ENCODE results near the gene ARSA.
"Not testable (repeated sequence)": the region's sequence is repeated elsewhere in the genome, so short reads cannot be mapped to it uniquely, and the experiment has no call there.

The ARSA gene

DNA sequence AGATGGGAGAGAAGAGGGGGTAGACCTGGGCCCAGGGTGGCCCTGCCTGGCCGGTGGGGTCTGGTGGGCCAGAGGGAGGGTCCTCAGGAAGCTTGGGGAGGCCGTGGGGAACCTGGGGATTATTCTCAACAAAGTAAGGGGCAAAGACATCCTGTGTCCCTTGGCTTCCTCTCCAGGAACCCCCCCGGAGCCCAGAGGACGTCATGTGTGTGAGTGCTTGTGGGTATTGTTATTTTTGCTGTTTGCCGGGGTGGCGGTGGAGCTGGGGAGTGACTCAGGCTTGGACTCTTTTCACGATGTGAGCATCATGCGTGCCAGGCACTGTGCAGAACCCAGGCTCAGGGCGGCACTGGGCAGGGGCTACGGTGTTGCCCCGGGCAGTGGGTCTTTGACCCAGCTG lies 43.7 kb upstream of the ARSA start:
- Histone ChIP-seq H3K4me1 (ENCODE audit: control insufficient read depth, low read depth, low read length) (peaks cover 5% of the 10 kb centered on the region), H3K27me3 (ENCODE audit: control insufficient read depth, insufficient read depth, low read length) (peaks cover 19% of the 10 kb centered on the region)

GRCh38 chr22:50670914-50671538 lies 43.1 kb upstream of the ARSA start:
- H3K4me1 ChIP-seq (ENCODE audit: control insufficient read depth, low read depth, low read length): peaks cover 5% of the 10 kb centered on the region
- peaks cover 14% of the 10 kb centered on the region for H3K27me3 ChIP-seq (ENCODE audit: control insufficient read depth, insufficient read depth, low read length)
- H3K27ac ChIP-seq (ENCODE audit: low read length): no peak overlapping the region
- no peaks in the 10 kb centered on the region for H3K36me3 ChIP-seq (ENCODE audit: control insufficient read depth, low read depth, low read length)
- no peak overlapping the region for H3K9ac ChIP-seq (ENCODE audit: low read length)
- no peaks in the 10 kb centered on the region for H3K9me3 ChIP-seq (ENCODE audit: control insufficient read depth, low read depth, low read length)
- H3K4me3 ChIP-seq (ENCODE audit: low read length): no peak overlapping the region

More for the DNA sequence above, 43.7 kb upstream of the ARSA start:
- no peak overlapping the region for H3K4me3 ChIP-seq (ENCODE audit: low read length)
- no peak overlapping the region for H3K27ac ChIP-seq (ENCODE audit: low read length)
- H3K9me3 ChIP-seq (ENCODE audit: control insufficient read depth, low read depth, low read length): no peaks in the 10 kb centered on the region
- no peak overlapping the region for H3K9ac ChIP-seq (ENCODE audit: low read length)
- H3K36me3 ChIP-seq (ENCODE audit: control insufficient read depth, low read depth, low read length): no peaks in the 10 kb centered on the region

- H3K9ac ChIP-seq (ENCODE audit: low read length): no peak overlapping the region
- peaks cover 5% of the 10 kb centered on the region for H3K4me1 ChIP-seq (ENCODE audit: control insufficient read depth, low read depth, low read length)
- no peak overlapping the region for H3K27ac ChIP-seq (ENCODE audit: low read length)
- H3K9me3 ChIP-seq (ENCODE audit: control insufficient read depth, low read depth, low read length): no peaks in the 10 kb centered on the region
- H3K27me3 ChIP-seq (ENCODE audit: control insufficient read depth, insufficient read depth, low read length): peaks cover 8% of the 10 kb centered on the region
- no peaks in the 10 kb centered on the region for H3K36me3 ChIP-seq (ENCODE audit: control insufficient read depth, low read depth, low read length)
- no peak overlapping the region for H3K4me3 ChIP-seq (ENCODE audit: low read length)
Measured at GRCh38 chr22:50670513-50670912, 42.6 kb upstream of the ARSA start.

DNA sequence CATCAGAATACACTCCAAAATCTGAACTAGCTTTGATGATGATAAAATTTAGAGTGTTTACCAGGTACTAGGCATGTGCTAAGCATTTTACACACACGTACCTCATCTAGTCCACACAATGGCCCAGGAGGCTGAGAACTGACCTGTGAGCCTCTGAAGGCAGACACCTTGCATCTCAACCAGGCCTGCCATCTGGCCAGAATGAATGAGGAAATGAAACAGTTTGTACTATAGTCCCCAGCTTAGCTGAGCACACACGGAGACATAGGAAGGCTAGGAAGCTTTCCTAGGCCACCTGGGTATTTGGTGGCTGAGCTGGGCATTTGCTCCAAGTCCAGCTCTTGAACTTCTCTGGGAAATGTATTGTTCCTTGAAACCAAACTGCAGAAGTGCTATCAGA lies 37.8 kb upstream of the ARSA start:
- no peak overlapping the region for H3K27ac ChIP-seq (ENCODE audit: low read length)
- no peaks in the 10 kb centered on the region for H3K9me3 ChIP-seq (ENCODE audit: control insufficient read depth, low read depth, low read length)
- H3K4me3 ChIP-seq (ENCODE audit: low read length): no peak overlapping the region
- no peaks in the 10 kb centered on the region for H3K27me3 ChIP-seq (ENCODE audit: control insufficient read depth, insufficient read depth, low read length)
- H3K36me3 ChIP-seq (ENCODE audit: control insufficient read depth, low read depth, low read length): no peaks in the 10 kb centered on the region
- no peaks in the 10 kb centered on the region for H3K4me1 ChIP-seq (ENCODE audit: control insufficient read depth, low read depth, low read length)
- no peak overlapping the region for H3K9ac ChIP-seq (ENCODE audit: low read length)

GRCh38 chr22:50665212-50665611 lies 37.3 kb upstream of the ARSA start:
- H3K27ac ChIP-seq (ENCODE audit: low read length): no peak overlapping the region
- no peaks in the 10 kb centered on the region for H3K9me3 ChIP-seq (ENCODE audit: control insufficient read depth, low read depth, low read length)
- H3K36me3 ChIP-seq (ENCODE audit: control insufficient read depth, low read depth, low read length): no peaks in the 10 kb centered on the region
- no peaks in the 10 kb centered on the region for H3K27me3 ChIP-seq (ENCODE audit: control insufficient read depth, insufficient read depth, low read length)
- H3K4me1 ChIP-seq (ENCODE audit: control insufficient read depth, low read depth, low read length): no peaks in the 10 kb centered on the region
- H3K9ac ChIP-seq (ENCODE audit: low read length): no peak overlapping the region
- no peak overlapping the region for H3K4me3 ChIP-seq (ENCODE audit: low read length)

DNA sequence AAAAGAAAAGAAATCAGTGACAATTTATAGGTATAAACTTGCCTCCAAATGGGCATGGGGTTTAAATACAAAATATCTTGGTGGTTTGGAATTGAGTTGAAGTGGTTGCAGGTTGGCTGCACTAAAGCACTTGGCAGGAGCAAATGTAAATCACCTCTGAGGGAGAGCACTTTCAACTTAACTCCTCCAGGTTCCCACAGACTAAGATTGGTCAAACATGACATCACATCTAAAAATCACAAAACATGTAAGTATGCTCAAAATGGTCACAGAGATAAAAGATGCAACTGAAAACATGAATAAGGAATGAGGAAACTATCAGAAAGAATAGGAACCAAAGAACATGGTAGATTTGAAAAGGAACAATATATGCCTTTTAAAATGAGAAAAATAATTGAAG lies 32.4 kb upstream of the ARSA start:
- Histone ChIP-seq H3K9ac (ENCODE audit: low read length) (no peak overlapping the region), H3K9me3 (ENCODE audit: control insufficient read depth, low read depth, low read length) (no peaks in the 10 kb centered on the region), H3K27me3 (ENCODE audit: control insufficient read depth, insufficient read depth, low read length) (peaks cover 22% of the 10 kb centered on the region), H3K4me3 (ENCODE audit: low read length) (no peak overlapping the region), H3K36me3 (ENCODE audit: control insufficient read depth, low read depth, low read length) (no peaks in the 10 kb centered on the region), H3K27ac (ENCODE audit: low read length) (no peak overlapping the region), H3K4me1 (ENCODE audit: control insufficient read depth, low read depth, low read length) (no peaks in the 10 kb centered on the region)

- H3K9ac ChIP-seq (ENCODE audit: low read length); H3K36me3 ChIP-seq (ENCODE audit: control insufficient read depth, low read depth, low read length); H3K4me1 ChIP-seq (ENCODE audit: control insufficient read depth, low read depth, low read length); H3K9me3 ChIP-seq (ENCODE audit: control insufficient read depth, low read depth, low read length); H3K4me3 ChIP-seq (ENCODE audit: low read length); H3K27ac ChIP-seq (ENCODE audit: low read length): not testable (repeated sequence)
- peaks cover 22% of the 10 kb centered on the region for H3K27me3 ChIP-seq (ENCODE audit: control insufficient read depth, insufficient read depth, low read length)
Measured at GRCh38 chr22:50659711-50660110, 31.8 kb upstream of the ARSA start.

GRCh38 chr22:50657925-50658324 lies 30.0 kb upstream of the ARSA start:
- Histone ChIP-seq H3K4me1 (ENCODE audit: control insufficient read depth, low read depth, low read length) (no peaks in the 10 kb centered on the region), H3K4me3 (ENCODE audit: low read length) (no peak overlapping the region), H3K27me3 (ENCODE audit: control insufficient read depth, insufficient read depth, low read length) (peaks cover 22% of the 10 kb centered on the region), H3K27ac (ENCODE audit: low read length) (no peak overlapping the region), H3K9ac (ENCODE audit: low read length) (no peak overlapping the region), H3K9me3 (ENCODE audit: control insufficient read depth, low read depth, low read length) (no peaks in the 10 kb centered on the region), H3K36me3 (ENCODE audit: control insufficient read depth, low read depth, low read length) (no peaks in the 10 kb centered on the region)

DNA sequence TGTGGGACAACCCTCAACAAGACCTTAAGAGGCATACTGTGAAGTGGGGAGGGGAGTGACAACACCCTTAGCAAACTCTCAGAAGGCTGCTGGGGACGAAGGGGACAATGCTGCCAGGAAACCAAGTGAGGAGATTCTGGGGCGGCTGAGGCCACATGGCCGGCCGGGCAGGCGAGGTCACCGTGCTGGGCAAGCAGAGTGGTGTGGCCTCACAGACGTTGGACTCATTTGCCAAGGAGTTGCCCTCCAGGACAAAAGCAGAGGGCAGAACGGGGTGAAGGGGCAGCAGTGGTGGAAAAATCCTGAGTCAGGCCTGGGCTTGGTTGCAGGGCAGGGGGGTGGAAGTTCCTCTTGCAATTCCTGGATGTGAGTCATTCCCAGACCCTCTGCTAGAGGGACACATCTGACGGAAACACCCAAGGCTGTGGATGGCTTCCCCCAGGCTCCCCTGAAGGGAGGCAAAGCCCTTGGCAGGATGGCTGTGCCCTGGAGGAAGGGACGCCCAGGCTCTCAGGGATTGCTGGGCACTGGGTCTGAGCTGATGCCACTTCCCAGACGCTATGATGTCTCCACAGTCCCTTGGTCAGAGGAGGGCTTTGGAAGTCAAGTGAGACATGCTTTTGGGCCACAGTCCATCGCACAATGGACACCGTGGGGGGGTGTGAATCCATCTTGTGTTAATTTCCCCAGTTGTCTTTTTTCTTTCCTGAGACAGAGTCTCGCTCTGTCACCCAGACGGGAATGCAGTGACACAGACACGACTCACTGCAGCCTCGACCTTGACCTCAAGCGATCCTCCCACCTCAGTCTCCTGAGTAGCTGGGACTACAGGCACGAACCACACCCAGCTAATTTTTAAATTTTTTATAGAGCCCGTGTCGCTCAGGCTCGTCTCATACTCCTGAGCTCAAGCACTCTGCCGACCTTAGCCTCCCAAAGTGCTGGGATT lies 28.4 kb upstream of the ARSA start:
- peaks cover 22% of the 10 kb centered on the region for H3K27me3 ChIP-seq (ENCODE audit: control insufficient read depth, insufficient read depth, low read length)
- no peak overlapping the region for H3K4me3 ChIP-seq (ENCODE audit: low read length)
- H3K4me1 ChIP-seq (ENCODE audit: control insufficient read depth, low read depth, low read length): no peaks in the 10 kb centered on the region
- no peaks in the 10 kb centered on the region for H3K36me3 ChIP-seq (ENCODE audit: control insufficient read depth, low read depth, low read length)
- H3K27ac ChIP-seq (ENCODE audit: low read length): no peak overlapping the region
- H3K9me3 ChIP-seq (ENCODE audit: control insufficient read depth, low read depth, low read length): no peaks in the 10 kb centered on the region
- H3K9ac ChIP-seq (ENCODE audit: low read length): no peak overlapping the region

DNA sequence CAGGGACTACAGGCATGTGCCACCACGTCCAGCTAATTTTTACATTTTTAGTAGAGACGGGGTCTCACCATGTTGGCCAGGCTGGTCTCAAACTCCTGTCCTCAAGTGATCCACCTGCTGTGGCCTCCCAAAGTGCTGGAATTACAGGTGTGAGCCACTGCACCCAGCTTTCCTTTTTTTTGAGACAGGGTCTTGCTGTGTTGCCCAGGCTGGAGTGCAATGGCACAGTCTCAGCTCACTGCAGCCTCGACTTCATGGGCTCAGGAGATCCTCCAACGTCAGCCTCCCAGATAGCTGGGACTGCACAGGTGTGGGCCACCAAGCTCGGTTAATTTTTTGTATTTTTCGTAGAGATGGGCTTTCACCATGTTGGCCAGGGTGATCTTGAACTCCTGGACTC lies 26.7 kb upstream of the ARSA start:
- H3K27ac ChIP-seq (ENCODE audit: low read length); H3K4me1 ChIP-seq (ENCODE audit: control insufficient read depth, low read depth, low read length); H3K9ac ChIP-seq (ENCODE audit: low read length); H3K4me3 ChIP-seq (ENCODE audit: low read length); H3K9me3 ChIP-seq (ENCODE audit: control insufficient read depth, low read depth, low read length); H3K36me3 ChIP-seq (ENCODE audit: control insufficient read depth, low read depth, low read length): not testable (repeated sequence)
- H3K27me3 ChIP-seq (ENCODE audit: control insufficient read depth, insufficient read depth, low read length): peaks cover 22% of the 10 kb centered on the region

DNA sequence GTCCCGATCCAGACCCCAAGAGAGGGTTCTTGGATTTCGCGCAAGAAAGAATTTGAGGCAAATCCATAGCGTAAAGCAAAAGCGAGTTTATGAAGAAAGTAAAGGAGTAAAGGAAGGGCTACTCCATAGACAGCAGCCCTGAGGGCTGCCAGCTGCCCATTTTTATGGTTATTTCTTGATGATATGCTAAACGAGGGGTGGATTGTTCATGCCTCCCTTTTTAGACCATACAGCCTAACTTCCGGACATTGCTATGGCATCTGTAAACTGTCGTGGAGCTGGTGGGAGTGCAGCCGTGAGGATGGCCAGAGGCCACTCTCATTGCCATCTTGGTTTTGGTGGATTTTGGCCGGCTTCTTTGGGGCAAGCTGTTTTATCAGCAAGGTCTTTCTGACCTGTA lies 25.3 kb upstream of the ARSA start:
- Histone ChIP-seq H3K9me3 (ENCODE audit: control insufficient read depth, low read depth, low read length) (peaks cover 4% of the 10 kb centered on the region), H3K9ac (ENCODE audit: low read length) (no peak overlapping the region), H3K36me3 (ENCODE audit: control insufficient read depth, low read depth, low read length) (no peaks in the 10 kb centered on the region), H3K4me3 (ENCODE audit: low read length) (no peak overlapping the region), H3K27ac (ENCODE audit: low read length) (no peak overlapping the region), H3K4me1 (ENCODE audit: control insufficient read depth, low read depth, low read length) (no peaks in the 10 kb centered on the region), H3K27me3 (ENCODE audit: control insufficient read depth, insufficient read depth, low read length) (peaks cover 22% of the 10 kb centered on the region)

DNA sequence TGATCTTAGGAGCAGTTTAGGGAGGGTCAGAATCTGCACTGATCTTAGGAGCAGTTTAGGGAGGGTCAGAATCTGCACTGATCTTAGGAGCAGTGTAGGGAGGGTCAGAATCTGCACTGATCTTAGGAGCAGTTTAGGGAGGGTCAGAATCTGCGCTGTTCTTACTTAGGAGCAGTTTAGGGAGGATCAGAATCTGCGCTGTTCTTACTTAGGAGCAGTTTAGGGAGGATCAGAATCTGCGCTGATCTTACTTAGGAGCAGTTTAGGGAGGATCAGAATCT lies 15.8 kb upstream of the ARSA start:
- peaks cover 28% of the 10 kb centered on the region for H3K27me3 ChIP-seq (ENCODE audit: control insufficient read depth, insufficient read depth, low read length)
- not testable (repeated sequence) for H3K36me3 ChIP-seq (ENCODE audit: control insufficient read depth, low read depth, low read length); H3K9ac ChIP-seq (ENCODE audit: low read length); H3K27ac ChIP-seq (ENCODE audit: low read length); H3K4me3 ChIP-seq (ENCODE audit: low read length); H3K9me3 ChIP-seq (ENCODE audit: control insufficient read depth, low read depth, low read length)
- peaks cover 13% of the 10 kb centered on the region for H3K4me1 ChIP-seq (ENCODE audit: control insufficient read depth, low read depth, low read length)

All from iPS-18a (cell line).